Neural progenitor cell (in vitro differentiated cells): ENCODE data around the gene GANC.

Experiments used
- CTCF ChIP-seq: fragments of 200-600 bp; sonication (generic); IDR thresholded peaks from 2 replicates; pipeline ENCODE4 v1.5.1; 2017; ENCODE audit warnings: antibody characterized with exemption, mild to moderate bottlenecking
- EZH2 ChIP-seq: fragments of 200-600 bp; sonication (generic); IDR thresholded peaks from 2 replicates; pipeline ENCODE4 v1.6.1; 2017; ENCODE audit warnings: antibody characterized with exemption, mild to moderate bottlenecking, moderate library complexity

DNA sequence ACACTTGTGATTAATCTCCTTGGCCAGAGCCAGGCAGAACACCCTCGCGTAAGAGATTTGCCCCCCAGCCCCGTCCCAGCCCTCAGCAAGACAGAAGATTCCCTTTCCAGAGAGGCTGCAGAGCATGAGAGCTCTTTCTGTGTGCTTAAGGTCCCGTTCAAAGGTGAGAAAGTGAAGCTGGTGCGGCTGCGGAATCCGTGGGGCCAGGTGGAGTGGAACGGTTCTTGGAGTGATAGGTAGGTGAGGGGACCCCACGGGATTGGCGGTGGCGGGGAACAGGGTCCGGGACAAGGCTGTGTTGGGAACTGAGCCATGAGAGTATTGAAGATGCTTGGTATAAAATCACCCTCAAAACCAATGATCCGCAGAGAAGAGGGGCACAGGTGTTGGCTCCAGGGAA is 121.1 kb downstream of the GANC start:
- TF ChIP-seq CTCF, result no peak
- no peak for TF ChIP-seq EZH2
